Mucosa of descending colon (tissue), 3 donors: ENCODE measurements around the gene ZNF610. TPM values are rescaled to one million over a fixed set of nuclear protein-coding genes. Genes with fewer than 3 reads are reported as not detected.

Experiments
- ATAC-seq: fragments of 200-7000 bp; cut with Tn5 transposase; one replicate; pipeline ENCODE4 v1.9.1; 2020; ENCODE audit warnings: mild to moderate bottlenecking, moderate library complexity
- DNase-seq, 3 donors: peaks; one replicate each; pipeline ENCODE4 v3.0.0-alpha.2; 2020
- H3K36me3 ChIP-seq: fragments of 200-600 bp; one replicate; pipeline ENCODE4 v1.8.0; 2021; ENCODE audit warnings: low read depth, mild to moderate bottlenecking
- H3K4me1 ChIP-seq: fragments of 200-600 bp; one replicate; pipeline ENCODE4 v1.8.0; 2021; ENCODE audit warnings: low read depth, mild to moderate bottlenecking
- H3K4me3 ChIP-seq: fragments of 200-600 bp; one replicate; pipeline ENCODE4 v1.8.0; 2021; ENCODE audit warnings: mild to moderate bottlenecking
- H3K9me3 ChIP-seq: fragments of 200-600 bp; one replicate; pipeline ENCODE4 v1.8.0; 2021; ENCODE audit warnings: mild to moderate bottlenecking
- intact Hi-C, 2 donors: fragments of 100-400 bp; cut with DNase I in 1 of 2; cut with micrococcal nuclease in 1 of 2; formaldehyde crosslinking; loops; one replicate each; pipeline versions ENCODE4 v1.11.0 to v1.11.1; 2022; cut with DNase I, micrococcal nuclease
- total RNA-seq, 3 donors: library from RNA; stranded (reverse); fragmentation: NEBNext Ultra II Directional in 2 of 3; extraction: Animal tissue kit (Norgen Biotek cat#: 25700) in 2 of 3; gene quantifications; one replicate each; pipeline versions ENCODE4 v1.2.1 to v1.2.4, GENCODE V29; 2021 to 2023
- TF ChIP-seq, protein P1 (sequence below): fragments of 200-600 bp; IDR thresholded peaks from one replicate; pipeline ENCODE4 v1.8.0; 2022; ENCODE audit warnings: antibody characterized with exemption, mild to moderate bottlenecking
- donor health status: DM: no; HTN: no; CAD: no; lungs with moderate emphysema.
- donor health status: DM: no; HTN: no; CAD: no.
- donor health status: DM: no; HTN: yes; CAD: no.

Gene ZNF610
- total RNA-seq, 3 donors from 2014 or later, result 1.7 to 3.8 (median 2.1) TPM

DNA sequence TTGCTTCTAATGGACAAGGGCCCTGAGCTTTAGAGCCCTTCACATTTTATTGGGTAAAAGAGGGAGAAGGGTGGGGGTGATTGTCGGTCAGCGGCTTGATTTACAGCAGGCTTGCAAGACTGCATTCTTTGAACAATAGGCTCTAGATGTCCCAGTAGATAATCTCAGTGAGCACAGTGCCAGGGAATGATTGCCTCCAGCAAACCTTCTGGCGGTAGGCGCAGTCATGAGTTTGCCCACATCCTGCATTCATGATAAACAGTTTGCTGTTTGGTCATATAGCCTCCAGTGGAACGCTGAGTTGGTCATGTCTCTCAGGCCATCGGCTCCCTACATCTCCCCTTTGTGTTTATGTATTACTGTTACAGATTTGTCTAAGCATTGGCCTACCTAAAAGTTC is 74.2 kb downstream of the ZNF610 start:
- TF ChIP-seq, protein P1, sequence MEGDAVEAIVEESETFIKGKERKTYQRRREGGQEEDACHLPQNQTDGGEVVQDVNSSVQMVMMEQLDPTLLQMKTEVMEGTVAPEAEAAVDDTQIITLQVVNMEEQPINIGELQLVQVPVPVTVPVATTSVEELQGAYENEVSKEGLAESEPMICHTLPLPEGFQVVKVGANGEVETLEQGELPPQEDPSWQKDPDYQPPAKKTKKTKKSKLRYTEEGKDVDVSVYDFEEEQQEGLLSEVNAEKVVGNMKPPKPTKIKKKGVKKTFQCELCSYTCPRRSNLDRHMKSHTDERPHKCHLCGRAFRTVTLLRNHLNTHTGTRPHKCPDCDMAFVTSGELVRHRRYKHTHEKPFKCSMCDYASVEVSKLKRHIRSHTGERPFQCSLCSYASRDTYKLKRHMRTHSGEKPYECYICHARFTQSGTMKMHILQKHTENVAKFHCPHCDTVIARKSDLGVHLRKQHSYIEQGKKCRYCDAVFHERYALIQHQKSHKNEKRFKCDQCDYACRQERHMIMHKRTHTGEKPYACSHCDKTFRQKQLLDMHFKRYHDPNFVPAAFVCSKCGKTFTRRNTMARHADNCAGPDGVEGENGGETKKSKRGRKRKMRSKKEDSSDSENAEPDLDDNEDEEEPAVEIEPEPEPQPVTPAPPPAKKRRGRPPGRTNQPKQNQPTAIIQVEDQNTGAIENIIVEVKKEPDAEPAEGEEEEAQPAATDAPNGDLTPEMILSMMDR, result no peak
- DNase-seq, result no peak
- Histone ChIP-seq H3K36me3 (peaks cover 15% of the 10 kb centered on the region), H3K4me1 (no peaks in the 10 kb centered on the region), H3K4me3 (no peak overlapping the region), H3K9me3 (peaks cover 86% of the 10 kb centered on the region)
- ATAC-seq, result no peak
- intact Hi-C loops, result no loop called here

DNA sequence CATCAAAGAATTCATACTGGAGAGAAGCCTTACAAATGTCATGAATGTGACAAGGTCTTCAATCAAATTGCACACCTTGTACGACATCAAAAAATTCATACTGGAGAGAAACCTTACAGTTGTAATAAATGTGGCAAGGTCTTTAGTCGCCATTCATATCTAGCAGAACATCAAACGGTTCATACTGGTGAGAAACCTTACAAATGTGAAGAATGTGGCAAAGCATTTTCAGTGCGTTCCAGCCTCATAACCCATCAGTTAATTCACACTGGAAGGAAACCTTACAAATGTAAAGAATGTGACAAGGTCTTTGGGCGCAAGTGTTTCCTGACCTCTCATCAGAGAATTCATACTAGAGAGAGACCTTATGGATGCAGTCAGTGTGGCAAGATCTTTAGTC is 79.7 kb downstream of the ZNF610 start:
- H3K9me3 ChIP-seq, result peaks cover 98% of the 10 kb centered on the region
- TF ChIP-seq, protein P1, result no peak
- intact Hi-C loops, result no loop called here
- DNase-seq, result no peak
- no peaks in the 10 kb centered on the region for H3K4me1 ChIP-seq
- no peak overlapping the region for H3K4me3 ChIP-seq
- no peak for ATAC-seq
- no peaks in the 10 kb centered on the region for H3K36me3 ChIP-seq

Other genes starting within 250 kb of the ZNF610 start
- 10 to 100 TPM; 13.4 to 22.4 (median 20.1) TPM for gene ZNF841, start 240.5 kb upstream of the ZNF610 start, total RNA-seq
- 10 to 100 TPM in 2 of 3 donors, 1 to 10 TPM in 1; 5.5 to 13.4 (median 11.1) TPM for gene ZNF616, start 196.3 kb upstream of the ZNF610 start, total RNA-seq
- gene ZNF836, start 164.6 kb upstream of the ZNF610 start, total RNA-seq, result 10 to 100 TPM in 2 of 3 donors, 1 to 10 TPM in 1; 9.1 to 16.6 (median 11.1) TPM
- gene PPP2R1A, start 146.2 kb upstream of the ZNF610 start, total RNA-seq, result 100 to 1,000 TPM; 212 to 274 (median 273) TPM
- gene ZNF766, start 66.7 kb upstream of the ZNF610 start, total RNA-seq, result 10 to 100 TPM; 11.4 to 21.0 (median 12.8) TPM
- 10 to 100 TPM; 12.8 to 16.9 (median 15.0) TPM for gene ZNF480, start 39.1 kb upstream of the ZNF610 start, total RNA-seq
- gene ZNF880, start 33.7 kb downstream of the ZNF610 start, total RNA-seq, result 10 to 100 TPM in 1 of 3 donors, 1 to 10 TPM in 2; 8.6 to 16.7 (median 9.6) TPM
- gene ZNF528, start 61.6 kb downstream of the ZNF610 start, total RNA-seq, result 10 to 100 TPM; 11.2 to 21.9 (median 20.8) TPM
- not detected for gene ZNF534, start 92.9 kb downstream of the ZNF610 start, total RNA-seq
- 1 to 10 TPM in 1 of 3 donors, under 1 TPM in 2; 0.27 to 2.6 (median 0.43) TPM for gene ZNF578, start 117.3 kb downstream of the ZNF610 start, total RNA-seq
- gene ZNF808, start 191.4 kb downstream of the ZNF610 start, total RNA-seq, result 10 to 100 TPM; 26.2 to 46.9 (median 46.1) TPM
- gene ZNF701, start 234.0 kb downstream of the ZNF610 start, total RNA-seq, result 10 to 100 TPM; 20.2 to 35.2 (median 27.2) TPM